GM21529 (cell line): ENCODE data around the gene ZNF174.

ENCODE experiments used
- ATAC-seq: cut with Tn5 transposase; IDR thresholded peaks from one replicate; pipeline ENCODE4 v1.9.1; 2021; ENCODE audit not compliant: unreplicated experiment

The ZNF174 gene

DNA sequence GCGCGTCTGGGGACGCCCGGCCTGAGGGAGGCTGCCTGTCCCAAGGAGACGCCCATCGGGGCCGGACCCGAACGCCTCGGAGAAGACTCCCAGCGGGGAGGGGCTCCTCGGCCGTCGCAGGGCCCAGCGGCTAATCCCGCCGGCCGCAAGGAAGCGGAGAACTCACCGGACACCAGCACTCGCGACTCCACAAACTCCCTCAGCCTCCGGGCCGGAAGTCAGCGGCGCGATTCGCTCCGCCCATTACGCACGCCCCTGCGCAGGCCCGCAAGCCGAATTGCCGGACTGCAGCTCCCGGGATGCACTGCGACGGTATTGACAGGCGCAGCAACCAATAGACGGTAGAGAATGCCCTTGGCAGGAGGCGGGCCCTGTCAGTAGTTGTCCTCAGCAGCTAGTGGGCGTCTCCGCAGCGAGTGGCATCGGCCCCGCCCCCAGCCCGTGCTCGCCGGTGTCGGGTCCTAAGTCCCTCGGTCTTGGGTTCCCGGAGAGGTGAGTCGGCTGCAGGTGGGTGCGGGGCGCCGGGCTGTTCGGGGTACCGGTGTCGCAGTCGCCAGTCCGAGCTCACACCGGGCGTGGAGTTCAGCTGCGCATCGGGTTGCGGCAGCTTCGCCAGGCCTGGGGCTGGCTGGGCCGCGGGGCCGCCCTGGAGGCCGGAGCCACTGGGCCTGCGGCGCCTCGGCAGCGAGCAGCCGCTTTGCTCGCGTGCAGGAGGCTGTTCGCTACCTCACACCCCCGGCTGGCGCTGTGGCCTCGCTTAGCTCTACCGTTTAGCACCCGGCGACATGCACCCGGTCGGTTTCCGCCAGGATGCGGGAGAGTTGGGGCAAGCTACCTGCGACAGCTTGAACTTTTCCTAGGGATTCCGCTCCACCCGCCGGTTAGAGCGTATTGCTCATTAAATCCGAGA, at the start of gene ZNF174, which contains the start of gene ZSCAN32:
ZNF174 (plus strand) TSS at position 437 of the 910 bp plus-strand sequence. CDS start 790 bp downstream, outside the sequence.
ZSCAN32 (minus strand) TSS at position 226 of the 910 bp plus-strand sequence. CDS start 3,447 bp downstream, outside the sequence.
- peak; percentile 96 for ATAC-seq

DNA sequence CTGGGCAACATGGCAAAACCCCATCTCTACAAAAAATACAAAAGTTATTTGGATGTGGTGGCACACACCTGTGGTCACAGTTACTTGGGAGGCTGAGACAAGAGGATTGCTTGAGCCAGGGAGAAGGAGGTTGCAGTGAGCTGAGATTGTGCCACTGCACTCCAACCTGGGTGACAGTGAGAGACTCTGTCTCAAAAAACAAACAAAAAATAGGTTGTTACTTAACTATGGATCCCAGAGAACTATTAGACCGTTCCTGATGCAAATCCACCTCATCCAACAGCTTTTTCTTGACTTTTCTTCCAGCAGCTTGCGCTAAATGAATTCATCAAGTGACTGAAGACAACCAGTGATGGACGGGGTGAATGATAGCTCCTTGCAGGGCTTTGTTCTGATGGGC, 45.4 kb upstream of the ZNF174 start, which contains the start of gene OR2C1:
OR2C1 (plus strand) TSS at position 301 of the 400 bp plus-strand sequence; CDS start at position 353, 52 bp downstream.
- ATAC-seq = no peak

GRCh38 chr16:3356118-3356517, 44.9 kb upstream of the ZNF174 start:
- no peak for ATAC-seq

DNA sequence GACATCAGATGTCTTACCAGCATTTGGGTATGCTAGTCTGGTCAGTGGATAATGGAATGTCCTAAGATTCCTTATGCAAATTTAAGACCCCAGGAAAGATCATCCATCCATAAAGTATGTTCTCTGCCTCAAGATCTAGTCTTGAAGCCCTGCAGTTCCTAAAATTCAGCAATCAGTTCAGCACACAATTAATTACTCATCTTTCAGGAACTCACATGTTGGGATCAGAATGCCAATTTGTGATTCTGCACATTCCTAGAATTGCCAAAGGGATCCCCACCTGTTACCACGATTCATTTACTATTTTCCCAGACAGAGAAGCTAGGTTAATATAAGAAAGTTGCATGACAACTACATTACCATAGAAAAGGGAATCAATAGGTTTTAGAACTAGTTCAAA, 42.1 kb upstream of the ZNF174 start:
- ATAC-seq = no peak

- no peak for ATAC-seq
Measured at GRCh38 chr16:3362931-3363330, 38.1 kb upstream of the ZNF174 start.

DNA sequence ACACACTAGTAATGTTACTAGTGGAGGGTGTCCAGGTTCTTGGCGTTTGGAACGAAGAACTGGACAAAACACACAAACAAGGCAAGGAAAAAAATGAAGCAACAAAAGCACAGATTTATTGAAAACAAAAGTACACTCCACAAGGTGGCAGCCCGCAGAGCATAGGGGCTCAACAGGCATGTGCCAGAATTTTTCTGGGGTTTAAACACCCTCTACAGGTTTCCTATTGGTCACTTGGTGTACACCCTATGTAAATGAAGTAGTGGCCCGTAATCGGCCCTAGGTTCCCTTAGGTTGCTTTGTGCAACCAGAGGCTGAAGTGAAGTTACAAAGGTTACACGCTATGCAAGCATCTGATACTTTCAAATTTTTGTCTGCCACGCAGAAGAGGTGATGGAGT, 37.2 kb upstream of the ZNF174 start:
- ATAC-seq = no peak

DNA sequence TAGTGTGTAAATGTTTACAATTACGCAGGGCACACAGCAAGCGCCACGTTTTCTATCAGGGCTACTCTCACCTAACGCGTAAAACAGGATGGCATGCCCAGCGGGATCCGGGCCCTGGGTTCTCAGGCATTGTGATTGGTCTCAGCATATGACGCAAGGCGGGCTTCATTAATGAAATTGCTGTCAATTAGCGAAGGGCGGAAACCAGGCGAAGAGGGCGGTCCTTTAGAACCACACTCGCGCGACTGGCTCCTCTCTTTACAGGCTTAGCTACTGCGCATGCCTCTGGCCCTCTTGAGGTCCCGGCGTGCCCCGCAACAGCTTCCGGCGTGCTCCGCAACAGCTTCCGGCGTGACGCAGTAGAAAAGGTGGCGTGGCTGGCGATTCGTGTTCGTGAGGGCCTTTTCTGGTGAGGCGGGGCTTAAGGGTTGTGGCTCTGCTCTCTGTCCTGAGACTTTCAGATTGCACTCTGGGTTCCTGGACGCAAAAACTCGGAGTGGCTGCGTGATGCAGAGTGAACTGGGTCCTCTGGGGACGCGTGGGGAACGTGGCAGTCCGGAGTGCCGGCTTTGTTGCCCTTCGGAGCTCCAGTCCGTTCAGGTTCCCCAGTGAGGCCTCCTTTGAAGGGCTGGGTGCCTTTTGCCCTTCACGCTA, 36.1 kb upstream of the ZNF174 start:
- peak; percentile 48 for ATAC-seq

GRCh38 chr16:3369073-3369472, 31.9 kb upstream of the ZNF174 start:
- ATAC-seq = no peak

DNA sequence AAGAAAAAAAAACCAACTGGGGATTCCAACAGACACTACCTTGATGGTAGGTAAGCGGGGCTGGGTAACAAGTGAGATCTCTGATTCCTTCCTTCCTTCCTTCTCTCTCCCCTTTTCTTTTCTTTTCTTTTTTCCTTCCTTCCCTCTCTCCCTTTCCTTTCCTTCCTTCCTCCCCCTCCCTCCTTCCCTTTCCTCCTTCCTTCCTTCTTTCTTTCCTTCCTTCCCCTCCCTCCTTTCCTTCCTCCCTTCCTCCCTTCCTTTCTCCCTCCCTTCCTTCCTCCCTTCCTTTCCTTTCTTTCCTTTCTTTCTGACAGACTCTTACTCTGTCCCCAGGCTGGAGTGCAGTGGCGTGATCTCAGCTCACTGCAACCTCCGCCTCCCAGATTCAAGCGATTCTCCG, 25.3 kb upstream of the ZNF174 start:
- no peak for ATAC-seq

DNA sequence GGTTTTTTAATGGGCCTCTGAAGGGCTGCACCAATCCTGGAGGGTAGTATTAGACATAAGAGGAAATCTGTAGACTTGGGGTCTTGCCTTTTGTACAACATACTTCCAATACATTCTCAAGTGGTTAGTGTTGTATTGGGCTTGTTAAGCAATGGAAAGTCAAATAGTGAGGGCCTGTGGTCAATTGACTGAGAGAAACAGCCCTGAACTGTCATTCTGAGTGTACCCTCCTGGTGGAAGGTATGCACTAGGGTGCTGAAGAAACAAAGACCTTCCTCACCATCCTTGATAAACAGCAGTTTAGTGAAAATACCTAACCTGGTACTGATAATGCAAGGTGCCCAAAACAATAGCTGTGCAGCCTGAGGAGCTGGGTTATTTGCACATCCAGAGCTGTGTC, 23.1 kb upstream of the ZNF174 start:
- no peak for ATAC-seq

DNA sequence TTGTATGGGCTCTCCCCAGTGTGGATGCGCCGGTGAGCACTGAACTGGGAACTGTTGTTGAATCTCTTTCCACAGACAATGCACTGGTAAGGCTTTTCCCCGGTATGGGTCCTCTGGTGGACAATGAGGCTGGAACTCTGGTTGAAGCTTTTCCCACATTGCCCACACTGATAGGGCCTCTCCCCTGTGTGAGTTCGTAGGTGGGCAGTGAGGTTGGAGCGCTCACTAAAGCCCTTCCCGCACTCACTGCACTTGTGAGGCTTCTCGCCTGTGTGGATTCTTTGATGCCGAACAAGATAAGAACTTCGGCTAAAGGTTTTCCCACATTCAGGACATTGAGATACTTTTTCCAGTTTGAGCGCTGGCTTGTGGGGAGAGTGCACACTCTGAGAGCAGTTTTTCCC, 18.0 kb upstream of the ZNF174 start:
- ATAC-seq = no peak

DNA sequence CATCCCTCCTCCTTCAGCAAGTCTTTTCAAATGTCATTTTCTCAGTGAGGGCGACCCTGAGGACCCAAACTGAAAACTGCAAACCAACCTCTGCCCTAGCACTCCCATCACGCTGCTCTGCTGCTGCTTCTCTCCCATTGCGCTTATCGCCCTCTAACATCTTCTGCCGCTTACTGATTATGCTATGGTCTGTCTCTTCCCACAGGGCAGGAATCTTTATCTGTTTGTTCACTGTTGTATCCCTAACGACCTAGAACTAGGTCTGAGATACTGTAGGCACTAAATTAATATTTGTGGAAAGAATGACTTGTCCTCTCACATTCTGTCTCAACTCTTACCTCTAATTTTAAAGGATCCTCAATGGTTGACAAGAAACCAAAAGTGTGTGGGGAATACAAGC, 12.7 kb upstream of the ZNF174 start:
- ATAC-seq = no peak

- no peak for ATAC-seq
Measured at GRCh38 chr16:3389663-3390338, 11.2 kb upstream of the ZNF174 start.

DNA sequence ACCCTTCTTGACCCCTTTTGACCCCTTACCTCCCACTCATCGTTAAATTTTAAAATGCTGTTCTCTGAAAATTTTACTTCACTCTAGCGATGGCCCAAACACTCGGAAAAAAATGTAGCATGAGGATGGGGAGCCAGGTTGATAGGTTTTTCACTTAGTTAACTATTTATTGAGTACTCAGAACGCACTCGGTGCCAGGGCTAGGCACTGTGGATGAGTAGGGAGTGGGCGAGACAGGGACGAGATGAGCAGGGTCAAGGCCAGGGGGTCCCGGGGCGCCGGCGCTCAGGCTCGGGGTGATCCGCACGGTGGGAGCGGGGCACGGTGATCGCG, 603 bp upstream of the ZNF174 start:
- ATAC-seq = no peak

DNA sequence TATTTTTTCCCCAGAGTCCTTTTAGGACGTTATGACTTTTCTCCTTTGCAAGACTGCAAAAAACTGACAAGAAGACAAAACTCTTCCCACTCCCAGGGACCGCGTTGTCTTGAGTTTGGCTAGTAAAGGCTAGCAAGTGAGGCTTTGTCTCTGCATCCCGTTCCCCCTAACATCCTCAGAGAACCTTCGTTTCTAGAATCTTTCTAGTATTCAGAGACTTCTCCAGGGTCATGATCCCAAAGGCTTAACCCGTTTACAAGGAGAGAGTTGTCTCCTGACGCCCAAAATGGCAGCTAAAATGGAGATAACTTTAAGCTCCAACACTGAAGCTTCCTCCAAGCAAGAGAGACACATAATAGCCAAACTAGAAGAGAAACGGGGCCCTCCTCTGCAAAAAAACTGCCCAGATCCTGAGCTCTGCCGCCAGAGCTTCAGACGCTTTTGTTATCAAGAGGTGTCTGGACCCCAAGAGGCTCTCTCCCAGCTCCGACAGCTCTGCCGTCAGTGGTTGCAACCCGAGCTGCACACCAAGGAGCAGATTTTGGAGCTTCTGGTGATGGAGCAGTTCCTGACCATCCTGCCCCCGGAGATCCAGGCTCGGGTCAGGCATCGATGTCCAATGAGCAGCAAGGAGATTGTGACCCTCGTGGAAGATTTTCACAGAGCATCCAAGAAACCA, 843 bp downstream of the ZNF174 start:
- ATAC-seq = no peak

DNA sequence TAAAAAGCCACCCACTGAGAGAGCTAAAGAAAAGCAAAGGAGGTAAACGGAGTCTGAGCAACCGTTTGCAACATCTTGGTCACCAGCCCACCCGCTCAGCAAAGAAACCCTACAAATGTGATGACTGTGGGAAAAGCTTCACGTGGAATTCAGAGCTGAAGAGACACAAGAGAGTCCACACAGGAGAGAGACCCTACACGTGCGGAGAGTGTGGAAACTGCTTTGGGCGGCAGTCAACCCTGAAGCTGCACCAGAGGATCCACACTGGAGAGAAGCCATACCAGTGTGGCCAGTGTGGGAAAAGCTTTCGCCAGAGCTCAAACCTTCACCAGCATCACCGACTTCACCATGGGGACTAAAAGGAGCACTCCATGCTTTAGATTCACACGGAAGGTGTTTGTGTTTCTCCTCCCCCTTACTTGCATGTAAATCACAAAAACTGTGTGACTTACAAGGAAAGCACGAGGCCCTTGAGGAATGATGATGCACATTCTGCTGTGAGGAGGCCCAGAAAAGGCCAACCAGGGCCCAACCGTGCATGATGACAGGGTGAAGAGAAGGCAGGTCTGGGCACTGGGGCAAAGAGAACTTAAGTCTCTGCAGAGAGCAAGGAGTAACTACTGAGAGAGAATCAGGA, 7.7 kb downstream of the ZNF174 start:
- no peak for ATAC-seq

DNA sequence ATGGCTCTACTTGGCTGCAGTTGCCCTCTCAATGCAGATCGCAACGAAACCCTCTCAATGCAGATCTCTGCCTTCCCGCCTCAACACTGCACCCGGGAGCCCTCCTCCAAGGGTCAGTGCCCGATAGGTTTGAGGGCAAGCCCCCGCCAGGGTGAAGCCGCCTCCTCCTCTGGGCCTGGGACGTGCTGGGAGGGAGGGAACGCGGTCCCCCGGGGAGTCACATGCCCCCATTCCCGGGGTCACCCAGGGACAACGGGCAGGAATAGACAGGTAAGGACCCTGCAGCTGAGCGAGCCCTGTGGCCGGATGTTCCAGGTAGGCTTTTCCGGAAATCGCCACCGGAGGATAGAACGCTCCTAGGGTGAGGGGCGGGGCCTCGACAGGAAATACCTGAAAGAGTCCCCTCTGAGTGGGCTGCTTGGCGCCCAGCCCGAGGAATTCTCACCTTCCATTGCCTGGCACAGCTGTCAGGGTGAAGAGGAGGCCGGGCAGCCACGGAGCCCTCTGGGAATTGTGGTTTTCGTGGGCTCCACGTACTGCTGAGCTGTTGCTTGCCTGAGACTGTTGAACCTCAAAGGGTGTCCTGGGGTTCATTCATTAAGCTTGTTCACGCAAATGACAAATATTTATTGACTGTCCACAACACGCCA, 12.8 kb downstream of the ZNF174 start:
- no peak for ATAC-seq

- ATAC-seq = no peak
Measured at GRCh38 chr16:3431779-3432219, 30.8 kb downstream of the ZNF174 start.

DNA sequence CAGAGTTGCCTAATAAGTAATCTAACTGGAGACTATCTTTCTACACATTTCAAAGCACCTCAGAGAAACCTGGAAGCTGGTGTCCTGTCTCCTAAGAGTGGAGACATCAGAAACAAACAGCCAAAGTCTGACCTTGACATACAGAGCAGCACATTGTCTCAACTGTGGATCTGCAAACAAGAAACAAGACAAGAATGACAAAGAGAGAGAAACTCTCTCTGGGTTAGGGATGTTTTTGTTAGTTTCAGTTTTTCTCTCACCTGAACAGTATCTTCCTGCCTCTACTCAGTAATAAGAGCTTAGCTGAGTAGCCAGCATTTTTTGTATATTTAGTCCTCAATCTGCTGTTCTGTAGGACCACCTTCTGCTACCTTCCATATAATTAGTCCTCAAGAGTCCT, 33.4 kb downstream of the ZNF174 start:
- ATAC-seq = no peak

GRCh38 chr16:3439637-3440036, 38.6 kb downstream of the ZNF174 start:
- ATAC-seq = no peak
